Smooth muscle cell (in vitro differentiated cells): ENCODE data around the gene KRT5. TPM values are rescaled to one million over a fixed set of nuclear protein-coding genes. Genes with fewer than 3 reads are reported as not detected.

ENCODE experiments used
- DNase-seq: peaks from one replicate; lab custom pipeline; 2025; ENCODE audit not compliant: unreplicated experiment; lab: John Stamatoyannopoulos, UW
- H2AFZ ChIP-seq: fragments of 200-600 bp; sonication (generic); 2 replicates; pipeline ENCODE4 v1.6.0; 2016; ENCODE audit warnings: antibody characterized with exemption, low read depth, mild to moderate bottlenecking
- H3F3A ChIP-seq: fragments of 200-600 bp; sonication (generic); 2 replicates; pipeline ENCODE4 v1.6.0; 2017; ENCODE audit warnings: antibody characterized with exemption, low read depth
- H3K27ac ChIP-seq: fragments of 200-600 bp; sonication (generic); 2 replicates; pipeline ENCODE4 v1.5.1; 2016; ENCODE audit warnings: low read depth, mild to moderate bottlenecking
- H3K27me3 ChIP-seq: fragments of 200-600 bp; sonication (generic); 2 replicates; pipeline ENCODE4 v1.6.1; 2016; ENCODE audit warnings: low read depth, mild to moderate bottlenecking
- H3K36me3 ChIP-seq: fragments of 200-600 bp; sonication (generic); 2 replicates; pipeline ENCODE4 v1.5.1; 2016; ENCODE audit warnings: low read depth
- H3K4me1 ChIP-seq: fragments of 200-600 bp; sonication (generic); 2 replicates; pipeline ENCODE4 v1.5.1; 2016; ENCODE audit warnings: low read depth
- H3K4me2 ChIP-seq: fragments of 200-600 bp; sonication (generic); 2 replicates; pipeline ENCODE4 v1.6.0; 2016; ENCODE audit warnings: mild to moderate bottlenecking
- H3K4me3 ChIP-seq: fragments of 200-600 bp; sonication (generic); 2 replicates; pipeline ENCODE4 v1.5.1; 2016; ENCODE audit warnings: mild to moderate bottlenecking
- H3K79me2 ChIP-seq: fragments of 200-600 bp; sonication (generic); 2 replicates; pipeline ENCODE4 v1.6.0; 2016; ENCODE audit warnings: low read depth, mild to moderate bottlenecking
- H3K9ac ChIP-seq: fragments of 200-600 bp; sonication (generic); 2 replicates; pipeline ENCODE4 v1.6.0; 2016; ENCODE audit warnings: low read depth
- H3K9me3 ChIP-seq: fragments of 200-600 bp; sonication (generic); replicated peaks from 2 replicates; pipeline ENCODE4 v1.5.1; 2016; ENCODE audit warnings: low read depth
- H4K20me1 ChIP-seq: fragments of 200-600 bp; sonication (generic); 2 replicates; pipeline ENCODE4 v1.6.0; 2016; ENCODE audit warnings: low read depth
- WGBS: methylation state at CpG from one replicate; pipeline ENCODE4 v1.1.7; 2016; ENCODE audit warnings: low lambda C conversion rate; 5-methylcytosine and 5-hydroxymethylcytosine counted together
- polyA plus RNA-seq: library from polyadenylated mRNA; unstranded; fragments of >200 nt; fragmentation: Nextera tagmentation; extraction: Ambion mirVana; gene quantifications from 2 replicates; pipeline ENCODE4 v1.2.1, GENCODE V29; 2016
- total RNA-seq: library from RNA; depleted of rRNA; stranded (reverse); fragments of >200 nt; gene quantifications from 2 replicates; pipeline ENCODE4 v1.2.3, GENCODE V29; 2014
- TF ChIP-seq, protein P1 (sequence below): fragments of 200-600 bp; sonication (generic); IDR thresholded peaks from 2 replicates; pipeline ENCODE4 v1.5.1; 2017; ENCODE audit warnings: borderline replicate concordance, mild to moderate bottlenecking, antibody characterized with exemption; ENCODE audit not compliant: insufficient read depth, poor library complexity, severe bottlenecking

The KRT5 gene
- total and polyA plus RNA-seq, 2 experiments from 2014 or later = 67.2 to 209 TPM

DNA sequence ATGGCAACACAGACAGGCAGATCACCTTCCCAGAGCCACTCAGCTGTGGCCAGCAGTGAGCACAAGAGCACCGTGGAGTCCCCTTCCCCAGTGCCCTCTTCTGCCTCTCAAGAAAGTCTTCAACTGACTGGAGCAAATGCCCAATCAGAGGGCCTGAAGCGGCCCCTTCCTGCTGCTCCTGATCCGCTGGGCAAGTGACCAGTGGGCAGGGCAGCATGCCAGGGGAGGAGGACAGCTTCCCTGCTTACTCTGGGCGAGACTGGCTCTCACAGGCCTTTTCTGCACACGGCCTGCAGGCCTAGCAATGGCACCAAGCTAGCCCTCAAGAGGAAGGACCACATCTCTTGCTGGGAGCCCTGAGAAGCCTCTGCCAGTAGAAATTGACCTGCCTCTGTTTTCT lies 31.9 kb upstream of the KRT5 start:
- WGBS = 89% methylated on average over 5 of the region's 5 CpGs
- no peak overlapping the region for H3K27ac ChIP-seq
- no peak overlapping the region for H3K4me3 ChIP-seq
- H3K79me2 ChIP-seq = no peaks in the 10 kb centered on the region
- no peaks in the 10 kb centered on the region for H3K9me3 ChIP-seq
- H2AFZ ChIP-seq = no peak overlapping the region
- no peaks in the 10 kb centered on the region for H3K4me1 ChIP-seq
- no peaks in the 10 kb centered on the region for H3F3A ChIP-seq
- H3K9ac ChIP-seq = no peak overlapping the region
- TF ChIP-seq, protein P1, sequence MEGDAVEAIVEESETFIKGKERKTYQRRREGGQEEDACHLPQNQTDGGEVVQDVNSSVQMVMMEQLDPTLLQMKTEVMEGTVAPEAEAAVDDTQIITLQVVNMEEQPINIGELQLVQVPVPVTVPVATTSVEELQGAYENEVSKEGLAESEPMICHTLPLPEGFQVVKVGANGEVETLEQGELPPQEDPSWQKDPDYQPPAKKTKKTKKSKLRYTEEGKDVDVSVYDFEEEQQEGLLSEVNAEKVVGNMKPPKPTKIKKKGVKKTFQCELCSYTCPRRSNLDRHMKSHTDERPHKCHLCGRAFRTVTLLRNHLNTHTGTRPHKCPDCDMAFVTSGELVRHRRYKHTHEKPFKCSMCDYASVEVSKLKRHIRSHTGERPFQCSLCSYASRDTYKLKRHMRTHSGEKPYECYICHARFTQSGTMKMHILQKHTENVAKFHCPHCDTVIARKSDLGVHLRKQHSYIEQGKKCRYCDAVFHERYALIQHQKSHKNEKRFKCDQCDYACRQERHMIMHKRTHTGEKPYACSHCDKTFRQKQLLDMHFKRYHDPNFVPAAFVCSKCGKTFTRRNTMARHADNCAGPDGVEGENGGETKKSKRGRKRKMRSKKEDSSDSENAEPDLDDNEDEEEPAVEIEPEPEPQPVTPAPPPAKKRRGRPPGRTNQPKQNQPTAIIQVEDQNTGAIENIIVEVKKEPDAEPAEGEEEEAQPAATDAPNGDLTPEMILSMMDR = no peak
- H3K27me3 ChIP-seq = peaks cover 9% of the 10 kb centered on the region
- H3K36me3 ChIP-seq = no peaks in the 10 kb centered on the region
- H3K4me2 ChIP-seq = no peak overlapping the region
- no peak for DNase-seq
- no peaks in the 10 kb centered on the region for H4K20me1 ChIP-seq

DNA sequence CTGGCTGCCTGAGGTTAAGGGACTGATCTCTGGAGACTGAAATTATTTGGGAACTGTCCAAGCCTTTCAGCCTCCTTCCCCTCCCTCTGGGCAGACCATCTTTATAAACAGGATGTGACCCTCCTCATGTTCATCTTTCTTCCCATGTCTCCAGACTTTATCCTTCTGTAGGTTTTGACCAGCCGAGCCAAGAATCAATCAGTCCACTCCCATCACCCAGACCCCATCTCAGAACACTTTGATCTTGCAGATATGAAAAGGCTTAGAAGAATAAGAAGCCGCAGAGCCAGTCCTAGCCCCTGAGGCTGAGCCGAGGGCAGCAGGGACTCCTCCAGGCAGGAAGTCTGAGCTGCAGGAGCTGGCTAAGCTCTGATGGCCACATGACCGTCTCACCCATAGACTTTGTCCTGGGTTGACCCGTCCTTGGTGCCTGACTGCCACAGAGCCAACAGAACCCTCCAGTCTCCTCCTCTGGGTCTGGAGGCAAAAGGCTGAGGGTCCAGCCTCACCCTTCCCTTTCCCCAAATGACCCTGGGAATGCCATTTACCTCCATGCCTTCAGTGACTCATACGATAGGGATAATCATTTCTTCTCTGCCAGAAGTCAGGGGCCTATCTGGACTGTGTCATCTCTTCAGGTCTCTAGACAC lies 31.1 kb upstream of the KRT5 start:
- 53% methylated on average over 6 of the region's 6 CpGs for WGBS
- no peaks in the 10 kb centered on the region for H4K20me1 ChIP-seq
- H3K36me3 ChIP-seq = no peaks in the 10 kb centered on the region
- H2AFZ ChIP-seq = no peak overlapping the region
- DNase-seq = no peak
- H3K4me3 ChIP-seq = no peak overlapping the region
- no peaks in the 10 kb centered on the region for H3K9me3 ChIP-seq
- no peak overlapping the region for H3K27ac ChIP-seq
- H3K27me3 ChIP-seq = peaks cover 9% of the 10 kb centered on the region
- H3K79me2 ChIP-seq = no peaks in the 10 kb centered on the region
- no peaks in the 10 kb centered on the region for H3K4me1 ChIP-seq
- H3F3A ChIP-seq = no peaks in the 10 kb centered on the region
- H3K4me2 ChIP-seq = no peak overlapping the region
- H3K9ac ChIP-seq = no peak overlapping the region
- TF ChIP-seq, protein P1 = no peak

DNA sequence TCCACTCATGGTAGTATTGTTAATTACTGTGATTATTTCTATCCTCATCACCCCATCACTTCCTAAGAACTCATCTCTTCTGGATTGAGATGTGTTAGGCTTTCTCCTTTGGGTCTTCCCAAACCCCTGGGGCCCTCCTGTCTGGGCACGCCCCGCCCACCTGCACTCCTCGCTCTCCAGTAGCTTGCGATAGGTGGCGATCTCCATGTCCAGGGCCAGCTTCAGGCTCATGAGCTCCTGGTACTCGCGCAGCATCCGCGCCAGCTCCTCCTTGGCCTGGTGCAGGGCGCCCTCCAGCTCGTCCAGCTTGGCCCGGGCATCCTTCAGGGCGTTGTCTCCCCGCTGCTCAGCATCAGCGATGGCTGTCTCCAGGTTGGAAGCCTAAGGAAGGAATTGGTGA lies 25.9 kb upstream of the KRT5 start:
- no peaks in the 10 kb centered on the region for H4K20me1 ChIP-seq
- no peaks in the 10 kb centered on the region for H3K4me1 ChIP-seq
- H3K9me3 ChIP-seq = no peaks in the 10 kb centered on the region
- no peaks in the 10 kb centered on the region for H3F3A ChIP-seq
- H3K27ac ChIP-seq = no peak overlapping the region
- H3K79me2 ChIP-seq = no peaks in the 10 kb centered on the region
- peaks cover 9% of the 10 kb centered on the region for H3K27me3 ChIP-seq
- H3K4me2 ChIP-seq = no peak overlapping the region
- H2AFZ ChIP-seq = no peak overlapping the region
- no peak overlapping the region for H3K4me3 ChIP-seq
- DNase-seq = no peak
- no peak overlapping the region for H3K9ac ChIP-seq
- H3K36me3 ChIP-seq = no peaks in the 10 kb centered on the region
- WGBS = 75% methylated on average over 15 of the region's 15 CpGs
- TF ChIP-seq, protein P1 = no peak
